ENCODE data around the gene CDH4. TPM values are rescaled to one million over a fixed set of nuclear protein-coding genes. Genes with fewer than 3 reads are reported as not detected.

CDH4 gene
- total RNA-seq, 6 experiments from 2014 or later: 5.8 to 12.8 (median 10.9) TPM

DNA sequence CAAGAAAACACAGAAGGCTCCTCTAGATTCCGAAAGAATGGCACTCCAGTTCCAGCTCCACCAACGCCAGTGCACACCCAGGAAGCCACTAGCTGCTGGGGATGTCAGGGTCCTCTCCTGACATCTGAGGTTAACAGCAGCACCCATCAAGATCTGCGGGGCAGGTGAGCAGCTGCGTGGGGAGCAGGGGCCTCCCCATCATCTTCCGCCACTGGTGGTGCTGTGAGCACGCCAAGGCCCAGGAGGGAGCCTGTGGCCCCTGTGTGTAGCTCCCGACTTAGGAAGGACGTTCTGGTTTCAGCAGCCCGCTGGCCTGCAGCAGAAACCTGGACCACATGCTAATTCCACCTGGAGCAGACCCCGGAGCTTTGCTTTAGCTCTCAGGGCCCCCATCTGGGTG, 427.4 kb downstream of the CDH4 start:
- DNase-seq: no peak
- no peak for TF ChIP-seq CTCF (IDR thresholded peaks at IDR 0.05)
- H3K27me3 Mint-ChIP-seq (ENCODE audit: insufficient read depth): peaks cover 4% of the 10 kb centered on the region
- H3K27ac Mint-ChIP-seq: no peak overlapping the region
- H3K9me3 Mint-ChIP-seq: peaks cover 26% of the 10 kb centered on the region
- no peak overlapping the region for H3K4me3 Mint-ChIP-seq
- peaks cover 13% of the 10 kb centered on the region for H3K4me1 Mint-ChIP-seq (ENCODE audit: low read depth)
- peaks cover 4% of the 10 kb centered on the region; the same call in 1 of the 2 replicates for H3K36me3 Mint-ChIP-seq (ENCODE audit: low read depth)

- H3K4me3 Mint-ChIP-seq: no peak overlapping the region
- H3K9me3 Mint-ChIP-seq: peaks cover 22% of the 10 kb centered on the region
- no peak overlapping the region for H3K27ac Mint-ChIP-seq
- TF ChIP-seq CTCF (IDR thresholded peaks at IDR 0.05): no peak
- H3K4me1 Mint-ChIP-seq (ENCODE audit: low read depth): peaks cover 13% of the 10 kb centered on the region
- peaks cover 4% of the 10 kb centered on the region for H3K27me3 Mint-ChIP-seq (ENCODE audit: insufficient read depth)
- no peaks in the 10 kb centered on the region for H3K36me3 Mint-ChIP-seq (ENCODE audit: low read depth)
- DNase-seq: no peak
Observed at GRCh38 chr20:61680096-61680495, 428.0 kb downstream of the CDH4 start.

- DNase-seq: no peak
- no peak for TF ChIP-seq CTCF (IDR thresholded peaks at IDR 0.05)
- no peak overlapping the region for H3K27ac Mint-ChIP-seq
- H3K4me1 Mint-ChIP-seq (ENCODE audit: low read depth): peaks cover 13% of the 10 kb centered on the region
- no peak overlapping the region for H3K4me3 Mint-ChIP-seq
- H3K9me3 Mint-ChIP-seq: peaks cover 22% of the 10 kb centered on the region
- peaks cover 5% of the 10 kb centered on the region; the same call in 1 of the 2 replicates for H3K36me3 Mint-ChIP-seq (ENCODE audit: low read depth)
- peaks cover 7% of the 10 kb centered on the region for H3K27me3 Mint-ChIP-seq (ENCODE audit: insufficient read depth)
Observed at GRCh38 chr20:61682114-61682995, 430.3 kb downstream of the CDH4 start.

DNA sequence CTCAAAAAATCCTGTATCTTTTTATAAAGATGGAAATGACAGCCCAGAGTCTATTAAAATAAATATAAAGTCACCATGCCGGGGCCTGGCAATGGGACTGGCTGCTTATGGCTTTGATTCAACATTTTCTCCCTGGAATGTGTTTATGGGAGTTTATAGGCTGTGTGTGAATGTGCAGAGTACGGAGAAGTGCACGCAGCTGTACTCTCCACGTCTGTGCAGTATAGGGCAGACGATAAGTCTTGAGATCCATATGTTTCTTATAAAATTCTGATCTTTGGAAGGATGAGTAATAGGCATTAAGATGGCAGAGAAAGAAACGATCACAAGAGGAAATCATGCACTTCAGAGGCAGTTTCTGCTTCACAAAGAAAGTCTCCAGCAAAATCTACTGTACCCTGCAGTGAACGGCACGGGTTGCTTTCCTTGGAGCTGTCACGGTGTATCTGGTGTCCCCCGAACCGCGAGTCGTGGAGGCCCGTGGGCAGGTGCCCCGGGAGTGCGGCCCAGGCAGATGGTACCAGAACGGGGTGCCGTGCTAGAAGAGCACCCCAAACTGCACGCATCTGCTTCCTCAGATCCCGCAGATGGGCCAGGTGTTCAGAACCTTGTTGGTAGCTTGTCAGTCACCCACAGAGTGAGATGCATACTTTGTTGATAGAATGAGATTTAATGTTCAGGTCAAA, 431.1 kb downstream of the CDH4 start:
- peaks cover 21% of the 10 kb centered on the region for H3K9me3 Mint-ChIP-seq
- no peak for TF ChIP-seq CTCF (IDR thresholded peaks at IDR 0.05)
- H3K4me1 Mint-ChIP-seq (ENCODE audit: low read depth): peaks cover 13% of the 10 kb centered on the region
- no peak for DNase-seq
- no peak overlapping the region for H3K27ac Mint-ChIP-seq
- no peak overlapping the region; the same call in 1 of the 2 replicates for H3K4me3 Mint-ChIP-seq
- H3K27me3 Mint-ChIP-seq (ENCODE audit: insufficient read depth): peaks cover 8% of the 10 kb centered on the region
- H3K36me3 Mint-ChIP-seq (ENCODE audit: low read depth): peaks cover 5% of the 10 kb centered on the region; the same call in 1 of the 2 replicates

DNA sequence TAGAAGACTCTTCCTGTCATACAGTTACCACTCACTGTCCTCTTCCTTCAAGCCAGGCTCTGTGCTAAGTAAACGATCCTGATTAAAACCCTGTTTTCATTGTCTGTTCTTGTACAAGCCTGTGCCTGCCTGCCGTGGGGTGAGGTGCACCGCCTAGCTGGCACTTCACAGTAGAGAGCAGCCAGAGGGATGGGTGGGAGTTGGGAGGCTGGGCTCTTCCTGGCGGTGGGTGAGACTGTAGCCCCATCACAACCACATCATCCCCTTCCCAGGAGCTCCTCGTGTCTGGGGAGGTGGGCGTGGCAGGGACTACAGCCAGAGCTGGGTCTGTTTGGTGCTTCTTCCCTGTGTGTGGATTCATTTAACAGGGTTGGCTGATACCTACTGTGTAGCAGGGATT, 431.7 kb downstream of the CDH4 start:
- Mint-ChIP-seq H3K4me1 (ENCODE audit: low read depth) (peaks cover 13% of the 10 kb centered on the region), H3K36me3 (ENCODE audit: low read depth) (peaks cover 5% of the 10 kb centered on the region; the same call in 1 of the 2 replicates), H3K27me3 (ENCODE audit: insufficient read depth) (peaks cover 10% of the 10 kb centered on the region), H3K4me3 (no peak overlapping the region), H3K9me3 (peaks cover 24% of the 10 kb centered on the region), H3K27ac (no peak overlapping the region)
- no peak for TF ChIP-seq CTCF (IDR thresholded peaks at IDR 0.05)
- no peak for DNase-seq
